ENCODE measurements around the gene RIBC2.

RIBC2 gene

GRCh38 chr22:45475063-45475747, 61.7 kb downstream of the RIBC2 start:
- no peak for DNase-seq (ENCODE audit: low read depth)

GRCh38 chr22:45475851-45476514, 62.5 kb downstream of the RIBC2 start:
- no peak for DNase-seq (ENCODE audit: low read depth)

- DNase-seq (ENCODE audit: low read depth), result no peak
Observed at GRCh38 chr22:45476814-45477213, 63.3 kb downstream of the RIBC2 start.

GRCh38 chr22:45477366-45478107, 64.0 kb downstream of the RIBC2 start:
- no peak for DNase-seq (ENCODE audit: low read depth)

- DNase-seq (ENCODE audit: low read depth), result peak; percentile 55
Observed at GRCh38 chr22:45478108-45478771, 64.7 kb downstream of the RIBC2 start.

GRCh38 chr22:45480717-45481116, 67.2 kb downstream of the RIBC2 start:
- DNase-seq (ENCODE audit: low read depth), result no peak

- no peak for DNase-seq (ENCODE audit: low read depth)
Observed at GRCh38 chr22:45481661-45482060, 68.2 kb downstream of the RIBC2 start.
